ENCODE results near the gene TSC22D2. TPM values are rescaled to one million over a fixed set of nuclear protein-coding genes. Genes with fewer than 3 reads are reported as not detected.

Gene TSC22D2
- total and polyA plus RNA-seq, 2 of the 4 experiments (the other 2 are of a cell fraction), result 12.2 to 20.5 TPM

DNA sequence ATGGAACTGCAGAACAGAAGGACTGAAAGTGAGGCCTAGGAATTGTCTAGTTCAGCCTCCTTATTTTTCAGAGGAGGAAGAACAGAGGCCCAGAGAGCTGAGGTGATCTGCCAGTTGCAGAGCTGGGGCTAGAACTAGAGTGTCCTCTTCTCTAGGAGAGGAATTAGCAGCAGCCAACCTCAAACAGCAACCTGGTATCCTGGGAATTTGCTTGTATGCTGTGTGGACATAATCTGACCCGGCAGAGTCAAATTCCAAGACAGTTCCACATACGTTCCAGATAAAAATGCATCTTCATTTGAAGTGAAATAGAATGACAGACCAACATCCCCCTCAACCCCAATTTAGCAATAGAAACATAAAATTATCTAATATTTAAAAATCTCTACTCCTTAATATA, 13.5 kb upstream of the TSC22D2 start:
- intact Hi-C loops (cut with micrococcal nuclease), result no loop called here
- Histone ChIP-seq H3K14ac (replicated peaks; ENCODE audit: low read depth, low read length) (no peak overlapping the region), H3K27me3 (ENCODE audit: control insufficient read depth, insufficient read depth, low read length) (no peaks in the 10 kb centered on the region), H2BK120ac (ENCODE audit: low read depth, low read length) (no peak overlapping the region), H2AFZ (replicated peaks; ENCODE audit: low read length, poor library complexity) (no peak overlapping the region), H3K9ac (ENCODE audit: low read depth, low read length) (no peak overlapping the region), H2BK20ac (ENCODE audit: low read depth, low read length) (no peak overlapping the region), H4K20me1 (ENCODE audit: insufficient read depth, low read length) (no peaks in the 10 kb centered on the region), H3K4me3 (ENCODE audit: insufficient read depth, low read depth, low read length) (no peak overlapping the region), H3K9me3 (ENCODE audit: control insufficient read depth, insufficient read depth, low read length) (no peaks in the 10 kb centered on the region), H3K4me1 (ENCODE audit: control insufficient read depth, insufficient read depth, low read length) (no peaks in the 10 kb centered on the region; the same call in 1 of the 2 replicates), H3K56ac (ENCODE audit: extremely low read depth, insufficient read depth, low read length) (no peak overlapping the region), H2BK15ac (ENCODE audit: low read depth, low read length) (no peak overlapping the region), H3K18ac (ENCODE audit: low read depth, low read length) (no peak overlapping the region), H2AK9ac (replicated peaks; ENCODE audit: low read depth, low read length, poor library complexity) (no peak overlapping the region), H3K23ac (ENCODE audit: low read depth, low read length) (no peak overlapping the region), H2BK5ac (ENCODE audit: low read depth, low read length, poor library complexity, severe bottlenecking) (no peak overlapping the region), H4K8ac (ENCODE audit: low read depth in 2 of 2, low read length in 2 of 2) (no peak overlapping the region), H3K36me3 (ENCODE audit: control insufficient read depth, insufficient read depth, low read length) (no peaks in the 10 kb centered on the region), H3K79me1 (ENCODE audit: low read depth in 1 of 2, low read length in 2 of 2) (peaks cover 0 to 3% of the 10 kb centered on the region in 2 experiments; a peak in 1 of 4 replicates), H2AK5ac (ENCODE audit: low read depth, low read length) (no peak overlapping the region), H3K27ac (ENCODE audit: insufficient read depth, low read length) (no peak overlapping the region), H3K4ac (ENCODE audit: low read depth, low read length) (no peak overlapping the region), H3K9me1 (ENCODE audit: insufficient read depth, low read length) (peaks cover 5% of the 10 kb centered on the region), H3K4me2 (ENCODE audit: low read depth, low read length) (no peak overlapping the region), H4K5ac (ENCODE audit: low read depth, low read length) (no peak overlapping the region), H4K91ac (ENCODE audit: insufficient read depth, low read depth, low read length) (no peak overlapping the region)
- BruUV-seq (replicated peaks), result no TSS peak
- no CpG with 5 or more reads among the region's 2 CpGs for WGBS, 2 experiments (ENCODE audit: extremely low coverage in 2 of 2, insufficient read length in 1 of 2)
- ATAC-seq (ENCODE audit: low read depth) (no peak), DNase-seq (no peak)
- TF ChIP-seq MAZ (IDR thresholded peaks at IDR 0.05; ENCODE audit: borderline replicate concordance, low read depth, low read length), result no peak
- TF ChIP-seq NFE2L2 (IDR thresholded peaks at IDR 0.05; ENCODE audit: low read depth, low read length), result no peak
- no peak for TF ChIP-seq MAFK (IDR thresholded peaks at IDR 0.05; ENCODE audit: low read depth, low read length)
- no peak for TF ChIP-seq CHD1 (IDR thresholded peaks at IDR 0.05; ENCODE audit: low read depth, low read length)
- TF ChIP-seq, protein P1, sequence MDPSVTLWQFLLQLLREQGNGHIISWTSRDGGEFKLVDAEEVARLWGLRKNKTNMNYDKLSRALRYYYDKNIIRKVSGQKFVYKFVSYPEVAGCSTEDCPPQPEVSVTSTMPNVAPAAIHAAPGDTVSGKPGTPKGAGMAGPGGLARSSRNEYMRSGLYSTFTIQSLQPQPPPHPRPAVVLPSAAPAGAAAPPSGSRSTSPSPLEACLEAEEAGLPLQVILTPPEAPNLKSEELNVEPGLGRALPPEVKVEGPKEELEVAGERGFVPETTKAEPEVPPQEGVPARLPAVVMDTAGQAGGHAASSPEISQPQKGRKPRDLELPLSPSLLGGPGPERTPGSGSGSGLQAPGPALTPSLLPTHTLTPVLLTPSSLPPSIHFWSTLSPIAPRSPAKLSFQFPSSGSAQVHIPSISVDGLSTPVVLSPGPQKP (IDR thresholded peaks at IDR 0.05; ENCODE audit: borderline replicate concordance, low read depth, low read length), result no peak
- TF ChIP-seq, protein P2, sequence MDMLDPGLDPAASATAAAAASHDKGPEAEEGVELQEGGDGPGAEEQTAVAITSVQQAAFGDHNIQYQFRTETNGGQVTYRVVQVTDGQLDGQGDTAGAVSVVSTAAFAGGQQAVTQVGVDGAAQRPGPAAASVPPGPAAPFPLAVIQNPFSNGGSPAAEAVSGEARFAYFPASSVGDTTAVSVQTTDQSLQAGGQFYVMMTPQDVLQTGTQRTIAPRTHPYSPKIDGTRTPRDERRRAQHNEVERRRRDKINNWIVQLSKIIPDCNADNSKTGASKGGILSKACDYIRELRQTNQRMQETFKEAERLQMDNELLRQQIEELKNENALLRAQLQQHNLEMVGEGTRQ (IDR thresholded peaks at IDR 0.05; ENCODE audit: low read depth, low read length), result no peak
- dilution Hi-C loops (cut with HindIII; ENCODE audit: low sequenced_read_pairs, unreplicated experiment), result no loop called here
- CTCF ChIA-PET, result no interaction called here
- POLR2A ChIA-PET (ENCODE audit: unreplicated experiment), result no interaction called here
- in situ Hi-C loops (cut with MboI; ENCODE audit: low sequenced_read_pairs), result no loop called here
